Stimulated activated CD8-positive, alpha-beta memory T cell treated with anti-CD3 and anti-CD28 coated beads, Interleukin-4, amount 100 ng/mL, for 1 hour (primary cell): ENCODE data around the gene LARGE1.

ENCODE experiments used
- DNase-seq, 2 donors: peaks; one replicate each; pipeline ENCODE4 v3.0.0-alpha.2; 2020; ENCODE audit warnings: low read depth in 2 of 2, low spot score in 1 of 2

LARGE1 gene

GRCh38 chr22:33735978-33736377, 184.3 kb downstream of the LARGE1 start:
- DNase-seq: no peak

DNA sequence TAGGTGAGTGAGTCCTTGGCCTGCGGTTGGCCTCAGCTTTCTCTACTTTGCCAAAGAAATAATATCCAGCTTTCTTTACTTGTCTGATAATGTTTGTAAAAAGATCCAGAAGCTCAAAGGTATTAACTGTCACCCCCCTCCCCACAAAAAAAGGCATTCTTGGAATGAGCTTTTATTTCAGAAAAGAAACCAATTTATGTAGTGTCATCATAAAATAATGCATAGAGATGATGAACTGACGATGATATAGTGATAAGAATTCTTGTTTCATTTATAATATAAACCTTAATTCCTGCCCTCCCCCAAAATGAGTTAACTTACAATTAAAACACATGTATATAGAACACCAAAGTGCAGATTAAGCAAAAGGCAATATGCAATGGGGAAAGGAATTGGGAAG, 191.4 kb downstream of the LARGE1 start:
- no peak for DNase-seq

- no peak for DNase-seq
Observed at GRCh38 chr22:33726294-33726734, 194.0 kb downstream of the LARGE1 start.

DNA sequence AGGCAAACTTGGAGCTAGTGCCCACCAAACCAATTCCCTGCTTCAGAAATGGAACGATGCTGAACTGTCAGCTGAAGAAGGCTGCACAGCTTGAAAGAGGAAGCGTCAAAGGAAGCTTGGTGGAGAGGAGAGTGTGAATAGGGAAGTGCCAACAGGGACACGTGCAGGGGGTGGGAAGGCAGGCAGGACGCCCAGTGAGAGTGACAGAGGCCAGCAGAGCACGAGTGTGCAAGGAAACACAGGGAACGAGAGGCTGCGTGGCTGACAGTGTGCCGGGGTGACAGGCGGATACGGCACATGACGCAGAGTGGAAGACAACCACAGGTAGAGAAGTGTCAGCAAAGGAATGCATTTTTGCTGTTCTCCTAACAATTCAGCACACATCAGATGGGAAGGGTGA, 196.4 kb downstream of the LARGE1 start:
- DNase-seq: no peak

GRCh38 chr22:33722816-33723215, 197.5 kb downstream of the LARGE1 start:
- no peak for DNase-seq

DNA sequence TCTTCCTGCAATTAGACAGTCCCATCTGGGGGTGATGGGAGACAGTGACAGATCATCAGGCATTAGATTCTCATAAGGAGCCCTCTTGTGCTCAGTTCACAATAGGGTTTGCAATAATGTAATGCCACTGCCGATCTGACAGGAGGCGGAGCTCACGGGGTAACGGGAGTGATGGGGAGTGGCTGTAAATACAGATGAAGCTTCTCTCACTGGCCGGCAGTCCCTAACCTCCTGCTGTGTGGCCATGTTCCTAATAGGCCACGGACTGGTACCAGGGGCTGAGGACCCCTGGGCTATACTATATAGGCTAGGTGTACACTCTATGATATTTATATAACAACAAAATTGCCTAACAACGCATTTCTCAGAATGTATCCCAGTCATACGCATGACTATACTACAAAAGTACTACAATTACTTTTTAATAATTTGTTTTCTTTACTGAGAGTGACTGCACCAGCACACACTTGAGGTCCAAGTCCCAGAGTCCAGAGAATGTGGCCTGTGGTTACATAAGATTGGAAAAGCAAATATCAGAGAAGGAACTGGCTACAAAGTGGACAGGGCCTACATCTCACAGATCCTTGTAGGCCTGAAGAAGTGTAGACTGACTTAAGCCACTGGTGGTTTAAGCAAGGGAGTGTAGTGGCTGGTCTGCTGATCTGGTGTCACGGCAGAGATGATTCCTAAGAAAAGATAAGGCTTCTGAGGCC, 200.0 kb downstream of the LARGE1 start:
- no peak for DNase-seq

GRCh38 chr22:33717694-33718396, 202.4 kb downstream of the LARGE1 start:
- DNase-seq: no peak

DNA sequence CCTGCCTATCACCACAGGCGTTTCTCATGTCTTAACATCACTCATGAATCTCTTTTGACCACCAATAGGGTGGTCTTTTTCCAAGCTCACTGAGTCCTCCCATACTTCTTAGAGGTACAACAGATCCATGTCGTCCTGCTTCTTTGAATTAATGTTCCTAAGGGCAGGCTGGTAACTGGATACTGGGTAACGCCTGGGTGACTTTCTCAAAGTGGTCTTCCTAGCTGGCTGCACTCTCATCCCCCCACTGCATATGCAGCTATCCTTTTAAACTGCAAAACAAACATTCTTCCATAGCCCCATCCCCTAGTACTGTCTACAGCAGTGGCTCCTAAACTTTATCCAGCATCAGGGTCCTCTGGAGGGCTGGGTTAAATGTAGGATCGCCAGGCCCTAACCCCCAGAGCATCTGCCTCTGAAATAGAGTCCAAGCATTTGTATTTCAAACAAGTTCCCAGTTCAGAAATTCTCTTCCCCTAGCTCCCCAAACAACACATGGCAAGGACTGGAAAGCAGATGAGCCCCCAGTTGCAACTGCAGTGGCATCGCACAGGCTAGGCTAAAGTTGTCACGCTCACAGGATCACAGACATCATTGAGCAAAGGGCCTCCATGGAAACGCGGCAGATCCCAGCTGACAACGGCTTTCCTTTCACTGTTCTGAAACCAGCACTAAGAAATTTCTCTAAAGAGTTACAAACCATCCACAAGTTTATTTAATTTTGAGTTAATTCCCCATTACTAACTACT, 204.9 kb downstream of the LARGE1 start:
- DNase-seq: no peak

DNA sequence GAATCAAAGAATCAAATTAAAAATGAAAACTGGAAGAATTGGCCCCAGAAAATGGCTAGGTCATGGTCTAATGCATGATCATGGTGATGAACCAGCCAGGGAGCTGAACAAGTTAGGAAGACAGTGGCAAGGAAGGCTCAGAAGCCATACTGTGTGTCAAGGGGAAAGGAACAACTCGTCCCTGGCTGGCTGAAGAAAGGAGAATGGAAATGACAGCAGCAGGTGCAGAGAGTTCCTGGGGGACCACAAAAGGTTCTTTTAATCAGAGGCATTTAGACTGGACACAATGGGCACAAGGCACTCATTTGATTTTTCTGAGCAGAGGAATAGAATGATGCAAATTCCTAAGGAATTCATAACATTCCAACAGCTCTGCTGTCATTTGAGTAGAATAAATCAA, 209.9 kb downstream of the LARGE1 start:
- no peak for DNase-seq

DNA sequence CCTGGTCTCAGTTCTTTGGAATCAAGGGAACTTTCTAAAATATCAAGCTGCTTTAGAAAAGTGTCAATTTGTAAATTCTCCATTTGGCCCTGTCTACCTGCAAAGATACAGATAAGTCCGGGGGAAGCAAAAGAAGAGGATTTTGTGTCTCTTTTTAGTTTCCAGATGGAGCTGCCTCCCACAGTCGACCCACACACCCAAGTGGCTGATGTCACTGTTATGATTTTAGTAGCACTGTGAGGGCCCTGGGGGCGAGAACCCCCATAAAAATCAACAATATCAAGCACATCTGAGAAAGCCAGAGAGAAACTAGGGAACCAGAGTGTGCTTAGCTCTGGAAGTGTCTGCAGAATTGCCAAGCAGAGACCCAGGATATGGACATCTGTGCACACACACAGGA, 212.7 kb downstream of the LARGE1 start:
- DNase-seq: no peak

- DNase-seq: no peak
Observed at GRCh38 chr22:33706100-33706499, 214.2 kb downstream of the LARGE1 start.

- DNase-seq: no peak
Observed at GRCh38 chr22:33699176-33699575, 221.1 kb downstream of the LARGE1 start.

DNA sequence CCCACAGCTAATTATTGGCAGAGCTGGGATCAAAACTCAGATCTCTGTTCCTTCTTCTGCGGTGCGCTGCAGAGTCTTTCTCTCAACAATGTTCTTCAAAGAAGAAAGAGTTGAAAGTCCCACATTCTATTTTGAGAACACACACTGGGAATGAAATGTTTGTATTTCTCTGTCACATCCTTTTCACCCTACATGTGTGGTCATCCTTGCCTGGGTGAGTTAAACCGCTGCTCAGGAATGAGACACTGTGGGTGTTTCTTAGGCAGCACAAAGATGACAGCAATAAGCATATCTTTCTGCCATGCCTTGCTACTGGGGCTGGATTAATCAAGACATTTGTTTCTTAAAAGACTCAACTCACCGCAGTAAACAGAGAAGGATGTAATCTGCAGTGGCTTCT, 222.6 kb downstream of the LARGE1 start:
- DNase-seq: no peak

GRCh38 chr22:33691057-33691630, 229.1 kb downstream of the LARGE1 start:
- no peak for DNase-seq

GRCh38 chr22:33688903-33689302, 231.4 kb downstream of the LARGE1 start:
- DNase-seq: no peak

DNA sequence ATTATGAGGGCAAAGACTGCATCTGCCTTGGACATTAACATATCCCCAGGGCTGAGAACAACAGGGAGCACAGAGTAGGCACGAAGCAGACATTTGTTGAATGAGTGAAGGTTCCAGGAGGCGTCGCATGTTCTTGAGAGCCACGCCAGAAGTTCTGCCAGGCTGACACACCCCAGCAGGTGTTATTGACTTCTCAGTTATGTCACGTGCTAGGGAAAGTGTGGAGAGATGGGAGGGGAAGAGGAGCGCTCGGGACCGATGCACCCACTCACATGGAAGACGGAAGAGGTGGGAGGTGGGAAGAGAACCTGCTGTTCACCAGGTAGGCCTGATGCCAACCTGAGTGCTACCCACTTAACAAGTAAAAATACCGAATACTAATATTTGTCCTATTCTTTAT, 232.8 kb downstream of the LARGE1 start:
- DNase-seq: no peak

DNA sequence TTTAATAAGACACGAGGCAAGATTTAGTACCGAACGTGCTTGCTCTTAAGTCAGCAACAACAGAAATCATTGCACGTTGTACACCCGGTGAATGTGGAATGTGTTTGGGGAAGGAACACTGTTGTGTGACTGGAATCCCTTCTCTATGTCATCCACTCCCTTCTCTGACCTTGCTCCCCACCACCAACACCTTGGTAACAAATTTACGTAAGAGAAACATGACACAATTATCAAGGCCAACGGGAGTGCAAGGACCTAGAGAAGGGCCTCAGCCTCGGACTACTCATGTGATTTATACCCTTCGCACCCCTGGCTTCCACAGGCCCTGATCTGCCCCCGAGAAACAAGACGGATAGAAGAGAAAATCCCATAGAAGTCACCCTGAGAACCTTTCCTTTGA, 236.2 kb downstream of the LARGE1 start:
- DNase-seq: no peak

DNA sequence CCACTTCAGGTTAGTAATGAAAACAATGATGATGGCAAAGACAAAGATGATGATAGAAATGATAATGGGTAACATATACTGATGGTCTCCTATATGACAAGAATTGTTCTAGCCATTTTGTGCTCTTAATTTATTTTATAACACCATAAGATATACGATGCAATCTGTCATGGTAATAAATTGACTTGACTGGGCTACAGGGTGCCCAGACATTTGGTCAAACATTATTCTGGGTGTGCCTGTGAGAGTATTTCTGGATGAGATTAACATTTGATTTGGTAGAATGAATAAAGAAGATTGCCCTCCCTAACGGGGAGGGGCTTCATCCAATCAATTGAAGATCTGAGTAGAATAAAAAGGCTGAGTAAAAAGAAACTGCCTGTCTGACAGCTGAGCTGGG, 237.3 kb downstream of the LARGE1 start:
- no peak for DNase-seq

DNA sequence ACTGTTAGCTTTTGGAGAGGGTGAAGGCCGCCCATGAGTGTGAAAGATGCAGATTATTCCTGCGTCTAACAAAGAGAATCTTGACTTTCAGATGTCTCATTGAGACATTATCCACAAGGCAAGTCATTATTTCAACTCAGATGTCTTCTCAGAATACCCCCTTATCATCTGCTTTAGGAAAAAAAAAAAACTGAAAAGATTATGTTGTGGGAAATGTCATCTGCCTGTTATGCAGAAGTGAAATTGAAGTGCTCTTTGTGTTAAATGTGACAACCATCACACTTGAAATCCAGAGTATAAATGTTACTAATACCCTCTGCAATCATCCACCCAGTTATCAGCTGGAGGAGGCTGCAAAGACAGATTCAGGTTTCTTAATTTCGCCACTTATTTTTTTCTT, 239.6 kb downstream of the LARGE1 start:
- no peak for DNase-seq

GRCh38 chr22:33678523-33678922, 241.8 kb downstream of the LARGE1 start:
- no peak for DNase-seq

GRCh38 chr22:33677536-33677935, 242.7 kb downstream of the LARGE1 start:
- DNase-seq: no peak

DNA sequence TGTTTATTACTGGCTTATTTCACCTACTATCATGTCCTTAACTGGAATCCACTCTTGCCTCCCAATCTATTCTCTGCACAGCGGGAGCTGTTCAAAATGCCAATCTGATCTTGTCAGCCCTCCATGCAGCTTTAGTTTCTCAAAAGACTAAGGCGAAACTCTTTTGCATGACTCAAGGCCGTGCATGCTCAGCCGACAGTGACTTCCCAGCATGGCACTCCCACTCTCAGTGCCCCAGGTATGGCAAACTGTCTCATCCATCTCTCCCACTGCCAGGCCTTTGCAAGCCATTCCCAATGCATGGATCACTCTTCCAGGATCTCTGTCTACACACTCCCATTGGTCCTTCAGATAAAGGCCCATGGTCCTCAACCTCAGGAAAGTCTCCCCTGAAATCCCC, 245.9 kb downstream of the LARGE1 start:
- no peak for DNase-seq
